MG63 (cell line): ENCODE results near the gene HOXB2. TPM values are rescaled to one million over a fixed set of nuclear protein-coding genes. Genes with fewer than 3 reads are reported as not detected.
A peak's percentile ranks its signal among the peaks of the same experiment; 100 is the strongest.

Source experiments
- DNase-seq: peaks from one replicate; pipeline ENCODE4 v3.0.0-alpha.2; 2020
- H3K27me3 ChIP-seq: fragments of 250-450 bp; sonication (Bioruptor Pico); 2 replicates; pipeline ENCODE4 v1.5.1; 2020; ENCODE audit warnings: mild to moderate bottlenecking, moderate library complexity
- H3K36me3 ChIP-seq: fragments of 250-450 bp; sonication (Bioruptor Pico); 2 replicates; pipeline ENCODE4 v1.5.1; 2020; ENCODE audit warnings: mild to moderate bottlenecking, moderate library complexity
- H3K4me3 ChIP-seq: fragments of 250-450 bp; sonication (Bioruptor Pico); 2 replicates; pipeline ENCODE4 v1.5.1; 2020; ENCODE audit warnings: mild to moderate bottlenecking, moderate library complexity
- H3K9me3 ChIP-seq: fragments of 250-450 bp; sonication (Bioruptor Pico); 2 replicates; pipeline ENCODE4 v1.5.1; 2020; ENCODE audit warnings: mild to moderate bottlenecking, moderate library complexity
- total RNA-seq: library from RNA; depleted of rRNA; stranded (reverse); fragments of >200 nt; shearing (Covaris generic); gene quantifications from 2 replicates; pipeline ENCODE4 v1.2.3, GENCODE V29; 2014; ENCODE audit warnings: low replicate concordance; rRNA removed

Gene HOXB2
- total RNA-seq, 1 experiment from 2014 or later: 16.0 TPM

- H3K36me3 ChIP-seq: no peaks in the 10 kb centered on the region
- no peaks in the 10 kb centered on the region for H3K27me3 ChIP-seq
- no peak overlapping the region for H3K4me3 ChIP-seq
- no peaks in the 10 kb centered on the region for H3K9me3 ChIP-seq
- no peak for DNase-seq
These were observed 44.2 kb downstream of the HOXB2 start for GRCh38 chr17:48500435-48501426.

DNA sequence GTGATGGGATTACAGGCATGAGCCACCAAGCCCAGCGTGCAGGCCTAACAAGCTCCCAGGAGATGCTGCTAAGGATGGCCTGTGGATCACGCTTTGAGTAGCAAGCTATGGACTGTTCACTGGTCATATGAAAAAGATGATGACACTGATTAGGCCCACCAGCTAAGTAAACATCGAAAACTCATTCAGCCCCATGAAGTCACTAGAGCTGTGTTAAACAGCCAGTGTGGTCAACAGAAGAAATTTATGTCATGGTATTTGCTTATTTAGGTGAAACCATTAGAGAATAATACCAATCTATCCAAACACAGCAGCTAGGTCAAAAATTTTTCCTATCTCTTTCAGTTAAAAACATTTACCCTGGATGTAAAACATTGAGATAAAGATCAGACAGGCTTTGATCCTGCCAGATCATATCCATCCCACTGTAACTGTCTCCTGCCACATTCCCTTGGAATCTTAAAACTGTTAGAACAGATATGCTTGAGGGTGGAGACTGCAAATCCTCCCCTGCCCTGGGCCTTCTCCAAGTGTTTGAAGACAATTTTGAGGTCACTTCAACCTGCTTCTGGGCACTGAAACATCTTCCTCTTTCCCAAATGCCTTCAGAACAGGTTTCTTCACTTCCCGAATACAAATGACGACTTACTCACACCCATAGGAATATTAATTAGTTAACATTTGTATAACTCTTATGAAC is 45.0 kb downstream of the HOXB2 start:
- no peak for DNase-seq
- Histone ChIP-seq H3K9me3 (no peaks in the 10 kb centered on the region), H3K4me3 (no peak overlapping the region), H3K27me3 (no peaks in the 10 kb centered on the region), H3K36me3 (no peaks in the 10 kb centered on the region)

- H3K27me3 ChIP-seq: no peaks in the 10 kb centered on the region
- no peaks in the 10 kb centered on the region for H3K9me3 ChIP-seq
- H3K36me3 ChIP-seq: no peaks in the 10 kb centered on the region
- no peak overlapping the region for H3K4me3 ChIP-seq
- peak; percentile 31 for DNase-seq
These were observed 45.7 kb downstream of the HOXB2 start for GRCh38 chr17:48499248-48499647.

- Histone ChIP-seq H3K4me3 (no peak overlapping the region), H3K9me3 (no peaks in the 10 kb centered on the region), H3K36me3 (no peaks in the 10 kb centered on the region), H3K27me3 (no peaks in the 10 kb centered on the region)
- DNase-seq: no peak
These were observed 46.6 kb downstream of the HOXB2 start for GRCh38 chr17:48498164-48498850.

DNA sequence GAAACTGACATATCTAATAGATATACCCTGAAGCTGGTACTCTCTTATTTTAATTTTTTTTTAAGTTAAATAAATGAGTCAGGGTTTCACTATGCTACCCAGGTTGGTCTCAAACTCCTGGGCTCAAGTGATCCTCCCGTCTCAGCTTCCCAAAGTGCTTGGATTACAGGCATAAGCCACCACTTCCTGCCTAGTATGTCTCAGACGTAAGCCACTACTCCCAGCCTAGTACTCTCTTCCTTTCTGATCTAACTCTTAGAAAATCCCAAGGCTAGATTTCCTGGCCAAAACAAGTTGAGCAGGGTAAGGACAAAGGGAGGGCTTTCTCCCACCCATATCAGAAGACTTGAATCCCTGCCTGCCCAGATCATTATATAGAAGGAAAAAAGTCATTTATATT is 47.8 kb downstream of the HOXB2 start:
- no peaks in the 10 kb centered on the region for H3K27me3 ChIP-seq
- H3K9me3 ChIP-seq: no peaks in the 10 kb centered on the region
- H3K36me3 ChIP-seq: no peaks in the 10 kb centered on the region
- DNase-seq: peak; percentile 77
- no peak overlapping the region for H3K4me3 ChIP-seq

- no peaks in the 10 kb centered on the region for H3K9me3 ChIP-seq
- DNase-seq: peak; percentile 61
- no peaks in the 10 kb centered on the region for H3K27me3 ChIP-seq
- no peak overlapping the region for H3K4me3 ChIP-seq
- no peaks in the 10 kb centered on the region for H3K36me3 ChIP-seq
These were observed 50.6 kb downstream of the HOXB2 start for GRCh38 chr17:48494335-48494734.

Other genes with a start within 250 kb of the HOXB2 start
- gene SKAP1, start 114.9 kb downstream of the HOXB2 start, total RNA-seq: not detected in 2 replicates
- gene HOXB1, start 14.1 kb downstream of the HOXB2 start, total RNA-seq: not detected in 2 replicates
- 0.86 and 4.2 TPM in 2 replicates for gene HOXB4, start 33.2 kb upstream of the HOXB2 start, total RNA-seq
- 2.1 and 4.6 TPM in 2 replicates for gene HOXB3, start 45.1 kb upstream of the HOXB2 start, total RNA-seq
- not detected in 2 replicates for gene HOXB5, start 48.7 kb upstream of the HOXB2 start, total RNA-seq
- gene HOXB6, start 59.9 kb upstream of the HOXB2 start, total RNA-seq: 7.0 and 7.7 TPM in 2 replicates
- gene HOXB7, start 65.9 kb upstream of the HOXB2 start, total RNA-seq: 9.8 and 30.6 TPM in 2 replicates
- 3.8 and 4.8 TPM in 2 replicates for gene HOXB8, start 70.2 kb upstream of the HOXB2 start, total RNA-seq
- gene HOXB9, start 81.2 kb upstream of the HOXB2 start, total RNA-seq: 7.3 and 21.0 TPM in 2 replicates
- not detected in 2 replicates for gene PRAC1, start 177.4 kb upstream of the HOXB2 start, total RNA-seq
- gene PRAC2, start 178.1 kb upstream of the HOXB2 start, total RNA-seq: 5.0 TPM in 1 of 2 replicates, not detected in the other
- gene HOXB13, start 183.6 kb upstream of the HOXB2 start, total RNA-seq: 6.1 and 10.2 TPM in 2 replicates